ENCODE data around the gene SIAE.

SIAE gene

DNA sequence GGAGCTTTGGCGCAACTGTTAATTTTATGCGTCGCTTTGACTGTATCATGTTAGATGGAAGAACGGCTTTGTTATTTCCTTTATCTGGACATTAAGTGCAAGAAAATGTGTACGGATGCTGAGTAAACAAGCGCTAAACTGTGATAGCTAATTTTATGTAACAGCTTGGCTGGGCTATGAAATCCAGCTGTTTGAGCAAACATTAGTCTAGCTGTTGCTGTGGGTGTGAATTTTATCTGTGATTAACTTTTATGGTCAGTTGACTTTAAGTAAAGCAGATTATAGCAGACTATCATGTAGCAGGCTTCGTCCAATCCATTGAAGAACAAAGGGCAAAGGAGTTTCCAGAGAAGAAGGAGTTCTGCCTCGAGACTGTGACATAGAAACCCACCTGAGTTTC, 89.8 kb downstream of the SIAE start:
- no peak overlapping the region for H3K4me3 ChIP-seq (ENCODE audit: low read depth, low read length)
